HG03103 (cell line): ENCODE results near the gene RAPGEF3.

ENCODE experiments used
- ATAC-seq: cut with Tn5 transposase; IDR thresholded peaks from one replicate; pipeline ENCODE4 v1.9.1; 2021; ENCODE audit warnings: low read depth; ENCODE audit not compliant: unreplicated experiment

The RAPGEF3 gene

GRCh38 chr12:47758834-47759690 lies at the start of gene RAPGEF3:
TSS of gene RAPGEF3 (minus strand) at chr12:47758880. CDS start at chr12:47758556, 324 bp downstream.
- peak; percentile 48 for ATAC-seq

DNA sequence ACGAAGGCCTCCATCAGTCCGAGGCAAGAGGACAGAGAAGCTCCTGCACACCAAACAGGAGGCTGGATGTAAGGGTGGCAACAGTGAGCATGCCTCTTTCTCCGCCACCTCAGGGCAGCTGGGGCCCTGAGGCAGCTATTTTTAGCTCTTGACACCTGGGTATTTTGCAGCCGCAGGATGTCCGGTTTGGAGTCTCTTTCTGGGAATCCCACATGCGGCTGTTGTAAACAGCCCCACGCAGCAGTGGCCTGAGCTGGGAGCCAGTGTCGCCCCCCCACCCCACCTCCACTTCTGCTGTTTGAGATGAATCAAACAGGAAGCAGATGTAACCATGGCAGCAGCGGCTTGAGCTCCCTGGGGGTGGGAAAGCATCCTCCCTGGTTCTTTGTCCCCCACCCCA lies 49.4 kb upstream of the RAPGEF3 start:
- ATAC-seq: peak; percentile 28

DNA sequence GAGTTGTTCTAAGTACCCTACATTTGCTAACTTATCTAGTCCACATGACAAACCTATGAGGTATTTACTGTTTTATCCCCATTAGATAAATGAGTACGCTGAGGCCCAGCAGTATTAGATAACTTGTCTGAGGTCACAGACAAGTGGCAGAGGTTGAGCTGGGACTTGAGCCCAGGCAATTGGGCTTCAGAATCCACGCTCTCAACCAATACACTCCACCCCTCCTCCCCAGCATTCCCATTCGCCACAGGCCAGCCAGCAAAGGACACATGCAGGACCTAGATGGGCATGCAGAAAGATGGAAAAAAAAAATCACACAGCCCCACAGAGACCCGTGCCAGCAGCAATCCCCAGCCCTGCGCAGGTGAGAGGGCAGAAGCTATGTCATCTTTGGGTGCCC lies 48.7 kb upstream of the RAPGEF3 start:
- no peak for ATAC-seq

GRCh38 chr12:47805417-47805816 lies 46.7 kb upstream of the RAPGEF3 start:
- no peak for ATAC-seq

DNA sequence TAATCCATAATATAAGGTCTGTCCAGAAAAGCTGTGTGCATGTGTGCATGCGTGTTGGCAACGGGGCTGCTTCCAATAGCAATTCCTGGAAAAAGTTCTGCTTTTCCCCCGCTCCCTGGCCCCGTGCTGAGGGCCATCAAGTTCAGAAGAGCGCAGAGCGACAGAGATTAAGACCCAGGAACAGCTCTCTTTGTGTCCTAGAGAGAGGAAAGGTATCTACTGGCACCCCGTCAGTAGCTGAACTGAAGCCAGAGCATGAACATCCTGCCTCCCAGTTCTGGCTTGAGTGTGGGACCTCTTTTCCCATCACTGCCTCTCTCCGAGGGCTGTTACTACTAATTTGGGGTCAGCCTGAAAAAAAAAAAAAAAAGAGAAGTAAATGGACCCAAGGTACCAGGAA lies 45.5 kb upstream of the RAPGEF3 start:
- ATAC-seq: no peak

GRCh38 chr12:47803191-47803875 lies 44.7 kb upstream of the RAPGEF3 start:
- no peak for ATAC-seq

GRCh38 chr12:47802312-47802711 lies 43.6 kb upstream of the RAPGEF3 start:
- no peak for ATAC-seq

DNA sequence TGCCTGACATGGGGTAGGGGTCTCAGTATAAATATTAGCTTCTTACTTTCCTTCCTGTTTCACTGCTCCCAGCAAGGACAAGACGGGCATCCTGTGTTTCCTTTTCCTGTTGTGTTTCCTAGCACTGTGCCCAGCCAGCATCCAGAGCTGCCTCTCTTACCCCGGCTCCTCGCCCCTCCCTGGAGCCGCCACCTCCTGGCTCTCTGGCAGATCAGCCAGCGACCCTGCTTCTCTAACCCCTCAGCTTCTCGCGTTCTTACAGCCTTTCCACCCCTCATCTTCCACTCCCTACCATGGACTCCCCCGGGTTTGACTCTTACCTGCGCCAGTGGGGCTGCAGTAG lies 43.2 kb upstream of the RAPGEF3 start:
- ATAC-seq: no peak

DNA sequence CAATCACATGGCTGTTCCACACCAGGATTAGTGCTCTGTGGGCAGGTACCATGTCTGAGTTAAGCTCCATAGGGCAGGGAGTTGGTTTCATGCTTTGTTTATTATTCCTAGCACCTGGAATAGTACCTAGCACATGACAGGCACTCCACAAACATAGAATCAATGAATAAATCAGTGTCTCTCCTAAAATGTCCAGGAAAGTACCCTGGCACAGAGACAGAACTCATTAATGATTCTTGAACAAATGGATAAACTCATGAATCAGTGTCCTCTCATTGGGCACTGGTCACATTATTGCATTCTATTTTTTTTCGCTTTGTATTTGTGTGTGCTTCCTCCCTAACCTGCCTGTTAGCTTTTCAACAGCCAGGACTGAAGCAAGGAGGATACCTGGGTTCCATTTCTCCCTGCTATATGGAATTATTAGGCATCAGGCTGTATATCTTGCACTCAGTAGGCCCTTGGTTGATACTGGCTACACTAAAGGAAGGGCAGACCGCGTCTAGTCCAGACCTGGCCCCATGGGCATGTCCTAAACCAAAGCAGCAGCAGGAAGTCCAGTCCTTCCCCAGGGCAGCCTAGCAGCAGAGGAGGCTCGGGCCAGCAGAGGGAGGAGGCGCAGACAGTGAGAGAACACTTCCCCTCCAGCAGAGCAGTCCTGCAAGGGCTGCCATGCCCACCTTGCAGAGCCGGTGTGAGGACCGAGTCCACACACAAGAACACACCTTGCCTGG lies 42.7 kb upstream of the RAPGEF3 start:
- no peak for ATAC-seq

- no peak for ATAC-seq
Observed at GRCh38 chr12:47800582-47800981, 41.9 kb upstream of the RAPGEF3 start.

DNA sequence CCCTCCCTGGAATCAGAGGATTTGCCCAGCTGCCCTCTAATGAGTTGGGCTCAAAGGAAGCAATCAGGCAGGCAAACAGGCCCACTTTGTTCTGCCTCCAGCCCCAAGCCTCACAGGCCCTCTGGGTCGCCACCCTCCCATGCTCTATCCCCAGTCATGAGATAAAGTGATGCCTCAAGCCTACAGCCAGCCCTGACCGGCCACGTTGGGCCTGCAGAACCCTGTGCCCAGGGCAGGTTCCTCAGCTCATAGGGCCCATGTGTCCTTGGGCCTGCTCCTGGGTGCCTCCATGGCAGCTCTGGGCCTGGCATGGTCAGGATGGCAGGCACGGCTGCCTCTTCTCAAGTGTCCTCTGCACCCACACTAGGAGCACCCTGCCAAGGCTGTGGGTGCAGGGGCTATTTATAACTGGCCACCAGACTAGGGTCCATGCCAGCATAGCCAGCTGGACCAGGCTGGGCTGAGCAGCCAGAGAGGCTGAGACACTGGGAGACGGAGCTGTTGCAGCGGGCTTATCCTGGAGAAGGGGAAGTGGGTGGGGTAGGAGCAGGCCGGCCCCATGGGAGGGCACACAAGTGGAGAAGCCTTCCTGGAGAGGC lies 40.8 kb upstream of the RAPGEF3 start:
- no peak for ATAC-seq

- ATAC-seq: no peak
Observed at GRCh38 chr12:47798382-47798948, 39.8 kb upstream of the RAPGEF3 start.

- no peak for ATAC-seq
Observed at GRCh38 chr12:47797441-47797840, 38.8 kb upstream of the RAPGEF3 start.

DNA sequence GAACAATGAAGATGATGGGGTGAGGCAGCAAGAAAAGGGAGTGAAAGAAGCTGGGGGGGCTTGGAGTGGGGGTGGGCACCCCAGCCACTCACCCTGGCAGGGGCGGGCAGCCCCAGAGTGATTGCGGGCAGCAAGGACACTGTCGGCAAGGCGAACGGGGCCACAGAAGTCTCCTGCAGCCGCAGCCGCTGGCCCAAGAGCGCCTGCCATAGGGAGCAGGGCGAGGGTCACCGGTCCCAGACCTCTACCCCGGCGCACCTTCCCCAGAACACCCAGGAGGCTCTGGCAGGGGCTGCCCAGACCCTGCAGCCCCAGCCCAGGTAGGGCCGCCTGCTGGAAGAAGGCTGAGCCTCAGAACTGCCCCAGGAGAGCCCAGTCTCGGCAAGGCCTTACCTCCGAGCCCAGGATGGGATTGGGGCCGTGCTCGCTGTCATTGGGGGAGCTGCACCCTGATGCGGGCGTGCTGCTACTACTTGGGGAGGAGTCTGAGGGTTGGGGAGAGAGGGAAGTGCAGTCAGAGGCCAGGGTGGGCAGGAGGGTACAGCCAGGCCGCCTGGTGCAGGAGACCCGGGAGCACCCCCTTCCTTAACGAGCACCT lies 37.2 kb upstream of the RAPGEF3 start:
- no peak for ATAC-seq

GRCh38 chr12:47795121-47795813 lies 36.6 kb upstream of the RAPGEF3 start:
- no peak for ATAC-seq

GRCh38 chr12:47794679-47795078 lies 36.0 kb upstream of the RAPGEF3 start:
- no peak for ATAC-seq

DNA sequence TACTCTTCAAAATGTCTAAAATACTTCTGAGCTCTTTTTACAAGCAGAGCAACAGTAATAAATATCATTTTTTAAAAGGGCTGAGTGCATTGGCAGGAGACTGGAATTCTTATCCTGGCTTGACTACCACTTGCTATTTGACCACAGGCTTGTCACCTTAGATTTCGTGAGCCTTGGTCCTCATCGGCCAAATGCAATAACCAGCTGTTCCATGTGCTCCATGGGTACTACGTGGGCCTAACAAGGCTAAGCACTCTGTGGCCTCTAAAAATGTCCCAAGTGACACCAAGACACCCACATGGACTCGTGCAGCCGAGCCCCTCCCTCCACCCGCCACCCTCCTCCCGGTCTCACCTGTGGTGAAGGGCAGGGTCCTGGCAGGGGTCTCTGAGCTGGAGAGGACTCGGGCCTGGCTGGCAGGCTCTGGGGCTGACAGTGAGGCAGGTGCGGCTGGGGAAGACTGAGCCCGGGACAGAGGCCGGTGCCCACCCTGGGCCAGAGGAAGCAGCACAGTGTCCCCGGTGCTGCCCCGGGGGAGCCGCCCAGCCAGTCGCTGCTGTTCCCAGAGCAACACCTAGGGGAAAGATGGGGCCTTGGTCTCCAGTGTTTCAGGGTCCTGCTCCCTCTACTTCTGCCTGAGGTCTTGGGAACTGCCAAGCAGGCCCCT lies 34.5 kb upstream of the RAPGEF3 start:
- no peak for ATAC-seq

- ATAC-seq: no peak
Observed at GRCh38 chr12:47791874-47792273, 33.2 kb upstream of the RAPGEF3 start.

GRCh38 chr12:47791351-47791746 lies 32.7 kb upstream of the RAPGEF3 start:
- ATAC-seq: no peak
